ENCODE measurements around the gene MMP7.

The MMP7 gene, protein sequence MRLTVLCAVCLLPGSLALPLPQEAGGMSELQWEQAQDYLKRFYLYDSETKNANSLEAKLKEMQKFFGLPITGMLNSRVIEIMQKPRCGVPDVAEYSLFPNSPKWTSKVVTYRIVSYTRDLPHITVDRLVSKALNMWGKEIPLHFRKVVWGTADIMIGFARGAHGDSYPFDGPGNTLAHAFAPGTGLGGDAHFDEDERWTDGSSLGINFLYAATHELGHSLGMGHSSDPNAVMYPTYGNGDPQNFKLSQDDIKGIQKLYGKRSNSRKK

DNA sequence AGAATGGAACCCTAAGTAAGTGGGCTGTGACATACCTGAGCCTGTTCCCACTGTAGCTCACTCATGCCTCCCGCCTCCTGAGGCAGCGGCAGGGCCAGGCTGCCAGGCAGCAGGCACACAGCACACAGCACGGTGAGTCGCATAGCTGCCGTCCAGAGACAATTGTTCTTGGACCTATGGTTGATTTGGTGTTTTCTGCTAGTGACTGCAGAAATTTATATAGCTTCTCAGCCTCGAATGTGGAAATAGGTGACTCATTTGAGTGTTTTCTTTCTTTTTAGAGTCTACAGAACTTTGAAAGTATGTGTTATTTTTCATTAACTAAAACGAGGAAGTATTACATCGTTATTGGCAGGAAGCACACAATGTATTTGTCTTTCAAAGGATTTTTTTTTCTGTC, at the start of gene MMP7:
TSS of gene MMP7 (minus strand) at position 190 of the 400 bp plus-strand sequence. CDS start at position 143, 47 bp downstream.
- DNase-seq, result no peak

DNA sequence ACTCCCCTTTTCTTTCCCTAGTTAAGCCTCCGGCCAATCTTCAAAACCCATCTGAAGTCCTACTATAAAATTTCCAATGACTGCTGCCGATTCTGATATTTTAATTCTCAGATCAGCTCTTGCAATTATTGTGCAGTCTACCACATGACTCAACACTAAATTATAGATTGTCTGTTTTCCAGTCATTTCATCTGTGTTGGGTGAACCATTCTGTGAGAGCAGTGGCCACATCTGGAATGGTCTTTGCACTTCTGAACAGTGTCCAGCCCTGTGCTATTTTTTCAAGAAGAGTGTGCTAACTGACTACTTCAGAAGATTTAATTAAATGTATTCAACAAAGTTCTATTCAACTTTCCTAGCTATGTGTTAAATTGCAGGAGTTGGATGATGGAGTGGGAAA, 47.2 kb upstream of the MMP7 start:
- no peak for DNase-seq

DNA sequence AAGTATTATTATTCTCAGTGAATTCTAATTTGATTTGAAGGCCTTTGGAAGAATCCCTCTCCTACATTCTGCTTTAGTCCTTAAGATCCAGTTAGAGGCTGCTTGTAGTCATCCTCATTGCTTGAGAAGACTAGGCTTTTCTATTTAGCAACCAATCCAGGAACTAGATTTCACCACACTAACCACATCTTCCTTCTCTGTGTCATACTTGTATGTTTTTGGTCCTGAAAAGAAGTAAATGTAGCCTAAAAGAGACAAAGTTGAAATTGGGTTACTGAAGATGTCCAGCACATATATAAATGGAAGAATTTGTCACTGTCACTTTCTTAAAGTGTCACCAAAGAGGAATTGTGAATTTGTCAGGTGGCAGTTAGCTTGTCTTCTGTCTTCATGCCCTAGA, 46.6 kb upstream of the MMP7 start:
- no peak for DNase-seq

DNA sequence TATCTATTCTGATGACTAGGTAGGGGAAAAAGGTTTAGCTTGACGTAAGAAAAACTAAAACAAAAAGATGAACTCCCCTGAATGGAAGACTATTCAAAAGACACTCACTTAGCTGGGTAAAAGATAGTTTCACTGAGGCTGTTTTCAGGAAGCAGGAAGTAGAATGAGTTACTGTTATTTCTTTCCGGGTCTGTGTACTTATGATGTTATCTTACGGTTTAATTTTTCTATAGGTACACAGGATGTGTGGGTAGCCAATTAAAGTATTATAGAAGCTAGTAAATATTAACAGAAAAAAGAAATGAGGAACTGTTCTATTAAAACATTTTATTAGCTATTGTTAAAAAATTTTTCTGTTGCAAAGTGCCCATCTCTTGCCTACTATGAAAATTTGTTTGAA, 45.8 kb upstream of the MMP7 start:
- no peak for DNase-seq

DNA sequence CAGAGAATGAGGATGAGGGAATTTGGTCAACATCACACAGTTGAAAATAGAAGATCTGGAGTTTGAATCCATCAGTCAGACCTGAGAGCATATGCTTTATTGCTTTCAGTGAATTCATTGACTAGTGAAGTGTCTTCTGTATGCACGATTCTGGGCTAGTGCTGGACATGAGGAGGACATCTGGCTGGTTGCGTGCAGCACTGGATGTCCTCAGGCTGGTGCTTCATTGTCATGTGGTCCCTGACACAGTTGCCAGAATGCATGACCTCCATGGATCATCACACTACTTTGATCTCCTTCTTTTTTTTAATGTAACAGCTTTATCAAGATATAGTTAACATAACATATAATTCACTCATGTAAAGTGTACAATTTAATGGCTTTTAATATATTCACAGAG, 44.5 kb upstream of the MMP7 start:
- DNase-seq, result no peak

DNA sequence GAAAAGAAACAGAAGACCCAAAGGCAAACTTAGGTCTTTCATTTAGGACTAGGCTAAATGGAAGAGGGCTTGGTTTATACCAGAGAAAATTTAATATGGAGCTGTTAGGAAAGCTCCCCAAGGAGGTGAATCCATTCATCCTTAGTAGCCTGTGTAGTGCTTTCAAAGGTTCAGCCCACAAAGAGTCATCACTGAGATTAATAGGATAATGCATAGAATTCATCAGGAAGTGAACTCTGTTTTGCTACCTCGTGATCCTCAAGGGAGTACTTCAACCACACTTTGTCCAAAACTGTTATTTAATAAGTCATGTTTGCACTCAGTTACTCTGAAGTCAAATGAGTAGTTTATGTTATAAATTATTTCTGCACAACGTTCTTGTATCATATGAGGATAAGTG, 43.3 kb upstream of the MMP7 start:
- DNase-seq, result no peak

DNA sequence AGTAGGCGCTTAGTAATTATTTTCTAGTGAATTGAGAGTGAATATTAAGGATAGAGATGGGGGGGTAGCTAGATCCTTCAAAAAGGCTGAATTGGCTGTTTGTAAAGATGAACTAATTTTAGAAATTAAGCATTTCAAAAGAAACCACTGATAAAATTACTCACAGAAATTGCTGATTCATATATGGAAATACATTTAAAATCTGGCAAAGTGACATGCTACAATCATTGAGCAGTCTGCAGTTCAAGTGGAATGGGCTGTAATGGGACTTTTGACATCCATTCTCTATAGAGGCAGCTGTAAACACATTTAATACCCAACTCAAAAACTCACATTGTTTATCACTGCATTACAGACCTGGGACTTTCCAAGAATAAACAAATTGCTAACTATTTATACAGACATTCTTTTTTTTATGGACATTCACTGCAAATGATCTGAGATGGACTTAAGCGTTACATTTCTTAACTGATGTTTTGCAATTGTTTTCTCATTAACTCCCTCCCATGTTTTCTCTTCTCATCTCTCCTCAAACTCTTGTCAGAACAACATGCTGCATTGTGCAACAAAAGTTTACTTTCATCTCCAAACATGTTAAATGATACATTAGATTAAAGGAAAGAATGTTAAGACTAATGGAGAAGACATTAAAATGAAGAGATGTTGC, 42.1 kb upstream of the MMP7 start:
- no peak for DNase-seq

DNA sequence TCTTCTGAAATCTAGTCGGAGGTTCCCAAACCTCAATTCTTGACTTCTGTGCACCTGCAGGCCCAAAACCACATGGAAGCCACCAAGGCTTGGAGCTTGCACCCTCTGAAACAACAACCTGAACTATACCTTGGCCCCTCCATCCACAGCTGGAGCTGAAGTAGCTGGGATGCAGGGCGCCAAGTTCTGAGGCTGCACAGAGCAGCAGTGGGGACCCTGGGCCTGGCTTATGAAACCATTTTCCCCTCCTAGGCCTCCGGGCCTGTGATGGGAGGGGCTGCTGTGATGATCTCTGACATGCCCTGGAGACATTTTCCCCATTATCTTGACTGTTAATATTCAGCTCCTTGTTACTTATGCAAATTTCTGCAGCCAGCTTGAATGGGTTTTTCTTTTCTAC, 38.3 kb upstream of the MMP7 start:
- DNase-seq, result no peak

DNA sequence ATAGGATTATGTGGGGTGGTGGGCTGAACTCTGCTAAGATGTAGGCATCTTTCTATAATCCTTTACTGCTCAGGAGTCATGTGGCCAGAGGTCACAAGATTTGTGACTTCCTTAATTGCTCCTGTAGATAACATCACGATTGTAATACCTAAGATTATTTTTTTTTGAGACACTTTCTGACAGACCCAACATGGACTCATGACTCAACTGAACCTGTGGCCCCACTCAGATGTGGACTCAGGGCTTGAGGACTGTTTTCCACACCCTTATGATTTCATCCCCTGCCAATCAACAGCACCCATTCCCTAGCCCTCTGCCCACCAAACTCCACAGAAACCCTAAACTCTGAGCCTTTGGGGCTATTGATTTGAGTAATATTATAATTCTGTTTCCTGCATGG, 35.6 kb upstream of the MMP7 start:
- DNase-seq, result no peak

DNA sequence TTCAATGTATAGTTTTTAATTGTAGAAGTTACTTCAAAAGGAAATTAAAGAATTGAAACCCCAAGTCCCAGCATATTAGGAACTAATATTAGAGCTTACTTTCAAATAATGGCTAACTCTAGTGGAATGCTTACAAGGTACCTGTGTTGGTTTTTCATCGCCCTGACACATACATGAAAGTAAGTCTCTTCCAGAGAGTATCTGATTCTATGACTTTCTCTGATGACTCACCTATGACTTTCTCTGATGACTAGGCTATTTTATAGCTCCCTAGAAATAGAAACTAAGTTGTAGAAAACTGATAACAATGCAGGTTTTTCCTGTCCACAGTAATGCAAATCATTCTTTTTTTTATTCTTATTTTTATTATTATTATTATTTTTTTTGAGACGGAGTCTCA, 33.6 kb upstream of the MMP7 start:
- no peak for DNase-seq

DNA sequence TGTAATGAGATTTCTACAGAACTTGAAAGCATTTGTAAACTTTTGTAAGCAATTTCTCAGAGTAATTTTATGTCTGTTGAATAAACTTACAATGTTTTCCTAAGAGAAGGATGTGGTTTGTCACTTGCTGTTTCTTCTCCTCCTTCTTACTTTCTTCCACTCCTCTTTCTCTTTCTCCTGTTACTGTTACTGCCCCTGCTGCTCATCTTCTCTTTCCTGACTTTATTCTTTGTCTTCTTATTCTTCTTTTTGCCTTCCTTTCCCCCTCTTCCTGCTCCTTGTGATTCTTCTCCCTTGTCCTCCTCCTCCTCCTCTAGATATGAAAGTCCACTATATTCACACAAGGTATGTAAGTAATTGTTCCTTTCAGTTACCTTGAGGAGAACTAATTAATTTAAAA, 31.1 kb upstream of the MMP7 start:
- DNase-seq, result no peak

DNA sequence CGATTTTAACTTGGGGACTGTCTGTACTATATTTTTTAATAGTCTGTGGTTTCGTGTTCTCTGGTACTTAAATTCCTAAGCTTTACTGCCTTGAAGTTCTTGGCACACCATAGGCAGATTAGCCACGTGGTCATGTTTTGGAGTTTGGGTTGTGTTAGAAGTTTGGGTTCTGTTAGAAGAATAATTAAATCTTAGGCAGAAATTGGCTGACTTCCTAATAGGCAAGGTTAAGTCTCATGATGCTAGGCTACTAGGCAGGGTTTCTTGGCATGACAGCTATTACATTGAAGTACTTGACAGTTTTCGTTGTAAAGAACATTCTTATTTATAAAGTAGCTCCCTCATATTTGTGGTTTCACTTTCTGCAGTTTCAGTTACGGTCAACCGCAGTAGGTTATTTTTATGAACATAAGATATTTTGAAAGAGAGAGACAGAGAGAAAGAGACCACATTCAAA, 30.0 kb upstream of the MMP7 start:
- DNase-seq, result no peak

DNA sequence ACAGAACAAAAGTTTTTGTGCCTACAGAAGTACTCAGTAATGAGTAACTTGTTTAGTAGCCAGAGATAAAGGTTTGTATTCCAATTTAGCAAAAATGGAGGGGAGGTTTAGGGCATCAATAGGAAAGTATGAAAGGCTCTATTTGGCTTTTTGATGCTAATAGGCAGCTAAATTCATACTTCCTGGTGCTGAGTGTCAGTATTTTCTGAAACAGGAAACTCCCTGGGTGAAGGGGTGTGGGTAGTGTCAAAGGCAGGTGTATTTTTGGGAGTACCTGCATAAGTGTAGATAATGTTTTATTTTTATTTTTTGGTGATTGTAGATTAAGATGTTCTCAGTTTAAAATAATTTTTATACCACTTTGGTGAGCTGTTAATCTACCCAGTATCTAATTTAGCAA, 29.3 kb upstream of the MMP7 start:
- no peak for DNase-seq

DNA sequence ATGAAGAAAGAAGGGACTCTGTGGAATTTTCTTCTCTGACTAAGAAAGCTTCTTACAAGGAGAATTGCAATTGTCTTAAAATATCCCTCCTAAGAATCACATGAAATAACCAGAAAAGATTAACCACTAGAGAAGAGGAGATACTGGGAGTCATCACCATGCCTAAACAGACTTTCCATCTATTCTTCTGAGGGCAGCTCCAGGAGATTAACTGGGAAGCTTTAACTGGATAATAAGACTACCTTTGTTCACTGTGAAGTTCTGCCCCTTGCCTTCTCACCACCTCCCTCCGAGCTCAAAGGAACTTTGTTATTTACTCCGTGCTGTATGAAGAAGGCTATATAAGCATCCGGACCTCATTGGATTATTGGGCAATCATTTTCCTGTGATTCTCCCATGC, 24.5 kb upstream of the MMP7 start:
- no peak for DNase-seq

DNA sequence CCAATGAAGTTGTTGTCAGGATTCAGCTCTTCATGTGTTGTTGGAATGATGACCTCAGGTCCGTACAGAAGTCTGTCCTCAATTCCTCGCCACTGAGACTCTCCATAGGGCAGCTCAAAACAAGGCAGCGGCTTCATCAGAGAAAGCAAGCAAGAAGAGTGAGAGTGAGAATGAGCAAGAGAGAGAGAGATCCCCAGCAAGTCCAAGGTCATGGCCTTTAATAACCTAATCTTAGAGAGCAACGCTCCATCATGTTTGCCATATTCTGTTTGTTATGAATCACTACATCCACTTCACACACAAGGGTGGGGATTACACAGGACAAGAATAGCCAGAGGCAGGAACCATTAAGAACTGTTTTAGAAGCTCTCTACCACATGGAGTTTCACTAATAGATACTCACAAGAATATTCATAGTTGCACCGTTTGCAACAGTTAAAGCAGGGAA, 23.3 kb upstream of the MMP7 start:
- DNase-seq, result no peak

DNA sequence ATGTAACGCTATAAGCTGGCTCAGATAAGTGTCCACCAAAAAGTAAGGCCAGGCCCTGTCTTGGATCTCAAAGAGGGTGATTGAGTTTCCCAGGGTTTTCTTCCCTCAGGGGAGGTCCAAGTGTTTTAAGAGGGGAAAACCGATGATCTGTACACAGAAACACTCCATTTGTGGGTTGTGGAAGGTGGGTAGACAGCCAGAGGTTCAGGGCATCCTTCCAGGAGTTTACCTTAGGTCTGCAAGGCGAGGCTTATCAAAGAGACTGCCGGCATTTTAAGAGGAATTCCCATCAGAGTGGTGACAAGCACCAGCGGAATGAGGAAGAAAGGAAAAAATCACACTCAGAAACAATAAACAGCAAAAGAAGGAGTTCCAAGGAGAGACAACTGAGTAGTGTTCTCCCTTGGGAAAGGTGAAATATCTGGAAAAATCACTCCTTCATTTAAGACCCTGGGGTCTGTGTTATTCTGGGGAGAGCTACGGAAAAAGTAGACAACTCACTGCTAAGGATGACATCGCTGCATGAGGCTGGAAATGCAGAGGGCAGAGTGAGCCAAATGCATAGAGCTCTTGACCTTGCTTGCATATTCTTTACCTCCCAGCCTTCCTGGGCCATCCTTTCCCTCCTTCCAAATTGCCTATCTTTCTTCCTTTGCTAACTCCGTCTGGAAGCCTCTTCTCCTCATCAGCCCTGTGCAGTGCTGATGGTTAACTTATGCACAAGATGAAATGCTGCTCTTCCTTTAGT, 22.1 kb upstream of the MMP7 start:
- DNase-seq, result no peak

DNA sequence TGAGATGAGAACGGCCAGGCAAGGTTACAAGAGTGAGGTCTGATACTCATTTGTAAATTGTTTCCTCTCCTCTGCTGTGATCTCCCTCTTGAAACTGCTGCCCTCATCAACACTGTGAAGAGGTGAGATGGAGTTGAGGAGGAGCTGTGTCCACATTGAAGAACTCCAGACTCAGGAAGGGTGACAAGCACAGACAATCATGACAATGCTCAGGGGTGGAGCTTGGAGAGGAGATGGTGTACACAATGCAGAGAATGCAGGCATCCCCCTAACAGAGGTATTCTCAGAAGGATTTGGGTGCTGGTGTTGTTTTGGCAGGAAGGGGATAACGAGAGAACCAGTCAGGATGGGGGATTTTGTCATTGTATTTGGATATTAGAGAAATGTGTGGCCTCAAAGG, 21.5 kb upstream of the MMP7 start:
- no peak for DNase-seq

DNA sequence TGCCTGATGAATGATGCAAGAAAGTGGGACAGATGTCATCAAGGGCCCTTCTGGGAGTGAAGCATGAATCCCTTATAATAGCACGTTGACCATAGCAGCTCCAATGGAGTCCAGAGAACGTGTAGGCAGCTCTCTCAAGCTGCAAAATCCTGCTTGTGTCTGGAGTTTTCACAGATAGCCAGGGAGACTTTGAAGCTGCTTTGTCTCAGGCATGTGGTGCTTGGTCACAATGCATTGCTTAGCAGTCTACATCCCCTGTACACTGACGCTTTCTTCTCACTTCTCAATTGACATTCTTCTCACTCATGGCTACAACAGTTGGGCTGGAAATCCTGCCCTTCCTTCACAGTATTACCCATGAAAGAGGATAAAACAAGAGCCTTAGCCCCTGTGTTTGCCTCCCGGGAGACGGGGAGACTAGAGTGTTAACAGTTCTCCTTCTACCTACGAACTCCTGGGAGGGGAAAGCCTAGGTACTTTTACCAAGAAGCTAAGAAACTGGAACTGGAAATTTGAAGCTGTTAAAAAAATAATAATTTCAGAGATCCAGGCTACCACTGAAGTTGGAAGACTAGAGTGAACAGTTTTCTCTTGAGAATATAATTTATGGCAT, 20.7 kb upstream of the MMP7 start:
- no peak for DNase-seq

DNA sequence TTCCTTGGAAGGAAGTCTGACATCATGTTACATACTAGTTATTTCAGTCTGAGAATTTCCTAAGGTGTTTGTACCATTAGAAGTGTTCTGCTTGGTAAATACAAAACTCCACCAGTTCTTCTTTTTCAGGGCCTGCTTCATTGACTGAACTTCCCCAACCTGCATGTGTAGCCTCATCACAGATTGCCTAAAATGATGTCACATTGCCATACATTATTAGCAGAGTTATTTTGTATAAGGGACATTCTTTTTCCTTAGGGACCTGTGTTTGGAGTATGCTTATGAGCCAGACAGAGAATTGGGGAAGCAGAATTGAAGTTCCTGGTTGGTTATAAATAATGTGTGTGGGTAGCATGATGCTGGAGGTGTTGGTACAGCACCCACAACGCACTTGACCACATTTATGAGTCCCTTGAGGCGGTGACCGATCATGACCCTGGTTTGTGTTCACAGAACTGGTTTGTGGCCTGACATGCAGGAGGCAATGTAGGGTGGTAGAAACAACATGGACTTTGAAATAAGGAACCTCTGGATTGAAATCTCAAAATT, 16.4 kb upstream of the MMP7 start:
- DNase-seq, result no peak

DNA sequence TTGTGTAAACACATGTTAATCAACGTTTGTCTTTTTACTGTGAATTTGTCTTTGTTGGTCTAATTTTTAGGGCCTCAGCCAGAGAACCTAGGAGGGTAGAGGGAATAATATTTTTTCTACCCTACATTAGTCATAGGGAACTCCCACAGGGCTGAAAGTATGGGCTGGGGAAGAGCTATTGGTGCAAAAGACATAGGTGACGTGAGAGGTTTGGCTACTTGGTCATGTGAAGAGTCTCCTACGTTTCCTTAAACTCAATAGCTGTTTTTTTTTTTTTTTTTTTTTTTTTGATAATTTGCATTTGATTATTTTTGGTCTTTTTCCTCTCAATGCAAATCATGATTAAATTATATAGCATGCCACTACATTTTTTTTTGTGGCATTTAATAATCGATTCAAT, 15.9 kb upstream of the MMP7 start:
- no peak for DNase-seq

DNA sequence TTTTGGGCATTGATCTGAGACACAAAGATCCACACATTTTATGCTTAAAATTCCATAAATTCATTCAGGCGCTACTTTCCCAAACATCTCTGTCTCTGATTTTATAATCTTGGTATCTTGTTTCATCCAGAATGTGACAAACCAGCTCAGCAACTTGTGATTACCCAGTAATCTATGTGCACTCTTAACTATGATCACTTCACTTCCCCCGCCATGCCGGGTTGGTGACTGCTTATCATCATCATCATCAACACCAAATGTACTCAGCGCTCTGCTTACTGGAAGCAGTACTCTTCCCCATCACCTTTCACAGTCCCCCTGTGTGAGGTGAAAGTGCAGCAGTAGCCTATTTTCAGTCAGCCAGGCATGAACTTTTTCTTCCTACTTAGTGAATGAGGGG, 15.2 kb upstream of the MMP7 start:
- DNase-seq, result no peak

DNA sequence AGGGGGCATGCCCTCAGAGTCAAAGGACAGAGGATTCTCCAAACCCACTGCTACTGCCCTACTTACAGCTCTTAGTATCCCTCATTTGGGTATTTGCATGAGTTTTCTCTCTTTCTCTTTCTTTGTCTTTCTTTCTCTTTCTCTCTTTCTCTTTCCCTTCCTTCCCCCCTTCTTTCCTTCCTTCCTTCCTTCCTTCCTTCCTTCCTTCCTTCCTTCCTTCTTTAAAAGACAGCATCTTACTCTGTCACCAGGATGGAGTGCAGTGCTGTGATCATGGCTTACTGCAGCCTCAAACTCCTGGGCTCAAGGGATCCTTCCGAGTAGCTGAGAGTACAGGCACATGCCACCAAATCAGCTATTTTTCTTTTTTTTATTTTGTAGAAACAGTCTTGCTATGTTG, 14.0 kb upstream of the MMP7 start:
- DNase-seq, result no peak

DNA sequence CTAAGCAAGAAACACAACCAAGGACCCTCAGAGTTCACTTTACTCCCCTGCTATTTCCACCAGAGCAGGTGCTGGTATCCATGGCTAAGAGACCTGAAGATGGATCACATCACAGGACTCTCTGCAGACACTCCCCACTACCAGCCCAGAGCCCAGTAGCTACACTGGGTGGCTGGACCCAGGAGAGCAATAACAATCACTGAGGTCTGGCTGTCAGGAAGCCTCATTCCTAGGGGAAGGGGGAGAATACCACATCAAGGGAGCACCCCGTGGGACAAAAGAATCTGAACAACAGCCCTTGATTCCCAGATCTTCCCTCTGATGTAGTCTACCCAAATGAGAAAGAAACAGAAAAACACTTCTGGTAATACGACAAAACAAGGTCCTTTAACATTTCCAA, 9.0 kb upstream of the MMP7 start:
- DNase-seq, result no peak
